H9 (cell line): ENCODE measurements around the gene ZFYVE28. TPM values are rescaled to one million over a fixed set of nuclear protein-coding genes. Genes with fewer than 3 reads are reported as not detected.

ENCODE experiments used
- DNase-seq: peaks from one replicate; pipeline ENCODE4 v3.0.0-alpha.2; 2017
- H2AFZ ChIP-seq: one replicate; pipeline ENCODE4 v1.6.1; 2013; ENCODE audit warnings: mild to moderate bottlenecking, low read length, control low read depth, moderate library complexity
- H2AK5ac ChIP-seq: 2 replicates; pipeline ENCODE4 v1.6.1; 2013; ENCODE audit warnings: low read length, control low read depth, mixed read lengths; ENCODE audit not compliant: insufficient read length
- H2BK120ac ChIP-seq: one replicate; pipeline ENCODE4 v1.6.1; 2013; ENCODE audit warnings: low read depth, mild to moderate bottlenecking, low read length, control low read depth, inconsistent platforms; ENCODE audit not compliant: poor library complexity, severe bottlenecking
- H2BK12ac ChIP-seq: 2 replicates; pipeline ENCODE4 v1.6.1; 2013; ENCODE audit warnings: low read length, control low read depth, mixed read lengths, low read depth; ENCODE audit not compliant: insufficient read length
- H2BK15ac ChIP-seq: 2 replicates; pipeline ENCODE4 v1.6.1; 2013; ENCODE audit warnings: low read depth, low read length, control low read depth
- H2BK20ac ChIP-seq: one replicate; pipeline ENCODE4 v1.6.1; 2013; ENCODE audit warnings: low read depth, mild to moderate bottlenecking, low read length, control low read depth, inconsistent platforms; ENCODE audit not compliant: poor library complexity, severe bottlenecking
- H2BK5ac ChIP-seq: 2 replicates; pipeline ENCODE4 v1.6.1; 2013; ENCODE audit warnings: low read length, control low read depth, mixed read lengths; ENCODE audit not compliant: insufficient read length
- H3K14ac ChIP-seq: 2 replicates; pipeline ENCODE4 v1.6.1; 2013; ENCODE audit warnings: low read length, control low read depth; ENCODE audit not compliant: insufficient read depth
- H3K18ac ChIP-seq: 2 replicates; pipeline ENCODE4 v1.6.1; 2013; ENCODE audit warnings: low read depth, mild to moderate bottlenecking, mixed read lengths, low read length, control low read depth; ENCODE audit not compliant: insufficient read length
- H3K23ac ChIP-seq: 2 replicates; pipeline ENCODE4 v1.6.1; 2013; ENCODE audit warnings: low read length, control low read depth, mixed read lengths, low read depth; ENCODE audit not compliant: insufficient read length
- H3K23me2 ChIP-seq: 2 replicates; pipeline ENCODE4 v1.6.1; 2013; ENCODE audit warnings: low read depth, mild to moderate bottlenecking, mixed read lengths, low read length, control low read depth; ENCODE audit not compliant: insufficient read length, poor library complexity, severe bottlenecking
- H3K27ac ChIP-seq: 2 replicates; pipeline ENCODE4 v1.5.1; 2013; ENCODE audit warnings: low read length, control low read depth, mixed read lengths, low read depth; ENCODE audit not compliant: insufficient read length
- H3K27me3 ChIP-seq: 2 replicates; pipeline ENCODE4 v1.6.1; 2013; ENCODE audit warnings: low read length, control low read depth, inconsistent platforms; ENCODE audit not compliant: insufficient read depth
- H3K4ac ChIP-seq: 2 replicates; pipeline ENCODE4 v1.6.1; 2013; ENCODE audit warnings: low read depth, mild to moderate bottlenecking, control low read depth, inconsistent platforms, low read length, moderate library complexity
- H3K4me1 ChIP-seq: 2 replicates; pipeline ENCODE4 v1.6.1; 2013; ENCODE audit warnings: low read length, control low read depth, inconsistent platforms; ENCODE audit not compliant: insufficient read depth
- H3K4me2 ChIP-seq: 2 replicates; pipeline ENCODE4 v1.6.1; 2013; ENCODE audit warnings: low read length, control low read depth, mixed read lengths; ENCODE audit not compliant: insufficient read length, insufficient read depth
- H3K56ac ChIP-seq: 2 replicates; pipeline ENCODE4 v1.6.1; 2013; ENCODE audit warnings: low read depth, mild to moderate bottlenecking, mixed read lengths, low read length, control low read depth; ENCODE audit not compliant: insufficient read length
- H3K79me1 ChIP-seq: 2 replicates; pipeline ENCODE4 v1.6.1; 2013; ENCODE audit warnings: low read depth, mild to moderate bottlenecking, moderate library complexity, low read length, control low read depth, inconsistent platforms; ENCODE audit not compliant: insufficient read depth, poor library complexity, severe bottlenecking
- H3K79me2 ChIP-seq: 2 replicates; pipeline ENCODE4 v1.6.1; 2013; ENCODE audit warnings: low read length, control low read depth, inconsistent platforms; ENCODE audit not compliant: insufficient read depth
- H3K9ac ChIP-seq: 2 replicates; pipeline ENCODE4 v1.6.1; 2013; ENCODE audit warnings: low read length, control low read depth, mixed read lengths; ENCODE audit not compliant: insufficient read length; ENCODE audit errors: extremely low read depth
- H3K9me3 ChIP-seq: one replicate; pipeline ENCODE4 v1.6.1; 2013; ENCODE audit warnings: low read depth, low read length, inconsistent platforms; ENCODE audit not compliant: control insufficient read depth
- H3T11ph ChIP-seq: one replicate; pipeline ENCODE4 v1.6.1; 2013; ENCODE audit warnings: mild to moderate bottlenecking, low read length, control low read depth, inconsistent platforms
- H4K20me1 ChIP-seq: one replicate; pipeline ENCODE4 v1.6.1; 2013; ENCODE audit not compliant: control insufficient read depth, insufficient read length, insufficient read depth
- H4K5ac ChIP-seq: 2 replicates; pipeline ENCODE4 v1.6.1; 2013; ENCODE audit warnings: low read depth, mild to moderate bottlenecking, mixed read lengths, low read length, control low read depth; ENCODE audit not compliant: insufficient read length
- H4K8ac ChIP-seq: replicated peaks from 2 replicates; pipeline ENCODE4 v1.6.1; 2013; ENCODE audit warnings: low read length, control low read depth, mixed read lengths, low read depth; ENCODE audit not compliant: insufficient read length
- H4K91ac ChIP-seq: 2 replicates; pipeline ENCODE4 v1.6.1; 2013; ENCODE audit warnings: low read depth, mild to moderate bottlenecking, moderate library complexity, mixed read lengths, low read length, control low read depth; ENCODE audit not compliant: insufficient read length
- H3K27ac Mint-ChIP-seq, 3 experiments: 2 replicates in 2 of 3; 3 replicates in 1 of 3; pipeline ENCODE4 v1.8.0; 2020 to 2021; ENCODE audit warnings: mixed read lengths in 3 of 3, mild to moderate bottlenecking in 1 of 3, moderate library complexity in 1 of 3
- H3K27me3 Mint-ChIP-seq: 2 replicates; pipeline ENCODE4 v1.8.0; 2021; ENCODE audit warnings: low read depth, mild to moderate bottlenecking, moderate library complexity, mixed read lengths
- H3K36me3 Mint-ChIP-seq, 3 experiments: 2 replicates in 2 of 3; 3 replicates in 1 of 3; pipeline ENCODE4 v1.8.0; 2020 to 2021; ENCODE audit warnings: low read depth in 3 of 3, mixed read lengths in 3 of 3; ENCODE audit not compliant: insufficient read depth in 1 of 3
- H3K4me1 Mint-ChIP-seq, 2 experiments: 2 replicates each; pipeline ENCODE4 v1.8.0; 2020; ENCODE audit warnings: mixed read lengths in 2 of 2
- H3K4me3 Mint-ChIP-seq, 2 experiments: 2 replicates in 1 of 2; 3 replicates in 1 of 2; pipeline ENCODE4 v1.8.0; 2020 to 2021; ENCODE audit warnings: mild to moderate bottlenecking in 2 of 2, mixed read lengths in 2 of 2, moderate library complexity in 1 of 2
- H3K9me3 Mint-ChIP-seq, 2 experiments: 2 replicates in 1 of 2; 3 replicates in 1 of 2; pipeline ENCODE4 v1.8.0; 2020; ENCODE audit warnings: mild to moderate bottlenecking in 2 of 2, mixed read lengths in 2 of 2, moderate library complexity in 1 of 2
- CTCF ChIP-seq: fragments of 200-600 bp; sonication (generic); conservative IDR thresholded peaks from 3 replicates; pipeline ENCODE4 v1.8.0; 2021; ENCODE audit warnings: antibody characterized with exemption, mild to moderate bottlenecking
- WGBS: extraction: QIAGEN DNeasy Blood & Tissue Kit; methylation state at CpG from one replicate; pipeline ENCODE4 v1.1.7; 2013; ENCODE audit warnings: missing lambda C conversion rate, low lambda C conversion rate, mixed read lengths; ENCODE audit not compliant: insufficient read length; ENCODE audit errors: extremely low coverage; 5-methylcytosine and 5-hydroxymethylcytosine counted together
- total RNA-seq: library from RNA; stranded (reverse); gene quantifications from 2 replicates; pipeline ENCODE4 v1.2.1, GENCODE V29; 2021

ZFYVE28 gene
- total RNA-seq, 1 experiment from 2014 or later, result 0.98 TPM

DNA sequence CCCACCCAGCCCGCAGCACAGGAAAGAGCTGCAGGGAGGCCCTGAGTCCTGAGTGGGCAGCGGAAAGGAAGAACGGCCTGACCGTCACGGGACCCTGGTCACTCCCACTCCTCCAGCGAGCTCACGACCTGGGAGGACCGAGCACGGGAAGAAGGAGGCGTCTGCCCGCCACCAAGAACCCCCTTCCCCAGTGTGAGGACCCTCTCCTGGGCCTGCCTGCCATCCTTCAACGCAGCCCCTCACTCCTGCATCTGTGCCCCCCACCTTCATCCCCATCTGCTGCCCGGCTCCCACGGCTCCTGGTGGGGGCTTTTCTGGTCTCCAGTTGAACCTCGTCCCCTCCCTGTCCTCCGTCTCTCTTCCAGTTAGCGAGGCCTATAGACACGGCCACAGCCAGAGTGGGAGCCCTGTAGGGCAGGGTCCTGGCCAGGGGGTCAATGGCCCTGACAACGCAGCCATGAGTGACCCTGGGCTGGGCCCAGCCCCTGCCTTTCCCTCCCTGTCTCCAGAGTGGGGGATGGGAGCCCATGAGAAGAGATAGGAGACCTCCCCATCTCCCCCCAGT is 115.2 kb downstream of the ZFYVE28 start:
- Histone ChIP-seq H3K18ac (no peak overlapping the region), H2BK20ac (no peak overlapping the region), H3K79me2 (no peaks in the 10 kb centered on the region), H2BK15ac (no peak overlapping the region), H2AK5ac (no peak overlapping the region), H4K91ac (no peak overlapping the region), H3K9me3 (peaks cover 6% of the 10 kb centered on the region), H2BK12ac (no peak overlapping the region), H3K4me1 (no peaks in the 10 kb centered on the region), H4K20me1 (no peaks in the 10 kb centered on the region), H2AFZ (no peak overlapping the region), H3K27ac (no peak overlapping the region), H3K9ac (no peak overlapping the region), H3K4ac (no peak overlapping the region), H3T11ph (no peak overlapping the region), H3K23ac (no peak overlapping the region), H3K56ac (no peak overlapping the region), H4K5ac (no peak overlapping the region), H3K27me3 (no peaks in the 10 kb centered on the region), H2BK5ac (no peak overlapping the region), H3K14ac (no peak overlapping the region), H2BK120ac (no peak overlapping the region), H4K8ac (no peak overlapping the region), H3K79me1 (no peaks in the 10 kb centered on the region), H3K23me2 (no peaks in the 10 kb centered on the region), H3K4me2 (no peak overlapping the region)
- DNase-seq, result no peak
- no peak for TF ChIP-seq CTCF
- Mint-ChIP-seq H3K4me3 (no peak overlapping the region), H3K27me3 (peaks cover 2% of the 10 kb centered on the region), H3K36me3 (peaks cover 6 to 12% (median 11%) of the 10 kb centered on the region in 3 experiments; a peak in 5 of 7 replicates), H3K27ac (no peak overlapping the region), H3K9me3 (peaks cover 17 to 19% of the 10 kb centered on the region in 2 experiments), H3K4me1 (peaks cover 0 to 5% of the 10 kb centered on the region in 2 experiments; a peak in 1 of 4 replicates)
- WGBS, result no CpG with 5 or more reads among the region's 19 CpGs
